HG02884 (cell line): ENCODE data around the gene PLCB1.

ENCODE experiments used
- ATAC-seq: cut with Tn5 transposase; IDR thresholded peaks from one replicate; pipeline ENCODE4 v1.9.1; 2021; ENCODE audit warnings: mild to moderate bottlenecking, moderate library complexity; ENCODE audit not compliant: unreplicated experiment

Gene PLCB1

DNA sequence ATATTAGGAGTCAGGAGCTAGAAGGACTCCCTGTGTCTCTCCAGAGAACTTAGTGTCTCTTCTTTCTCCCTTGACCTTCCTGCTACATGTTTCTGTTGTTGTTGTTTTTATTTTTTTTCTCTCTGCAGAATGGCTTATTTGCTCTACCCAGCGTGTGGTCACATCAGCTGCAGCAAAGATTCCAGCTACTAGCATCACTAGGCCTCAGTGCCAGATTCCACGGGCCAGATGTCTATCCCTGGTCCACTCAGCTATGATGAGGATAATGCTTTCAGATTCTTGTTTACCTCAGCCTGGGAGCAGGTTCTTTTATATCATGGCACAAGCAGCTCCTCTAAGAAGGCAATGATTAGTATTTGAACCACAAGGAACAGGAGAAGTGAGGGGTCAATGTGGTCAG is 110.0 kb downstream of the PLCB1 start:
- ATAC-seq = no peak

DNA sequence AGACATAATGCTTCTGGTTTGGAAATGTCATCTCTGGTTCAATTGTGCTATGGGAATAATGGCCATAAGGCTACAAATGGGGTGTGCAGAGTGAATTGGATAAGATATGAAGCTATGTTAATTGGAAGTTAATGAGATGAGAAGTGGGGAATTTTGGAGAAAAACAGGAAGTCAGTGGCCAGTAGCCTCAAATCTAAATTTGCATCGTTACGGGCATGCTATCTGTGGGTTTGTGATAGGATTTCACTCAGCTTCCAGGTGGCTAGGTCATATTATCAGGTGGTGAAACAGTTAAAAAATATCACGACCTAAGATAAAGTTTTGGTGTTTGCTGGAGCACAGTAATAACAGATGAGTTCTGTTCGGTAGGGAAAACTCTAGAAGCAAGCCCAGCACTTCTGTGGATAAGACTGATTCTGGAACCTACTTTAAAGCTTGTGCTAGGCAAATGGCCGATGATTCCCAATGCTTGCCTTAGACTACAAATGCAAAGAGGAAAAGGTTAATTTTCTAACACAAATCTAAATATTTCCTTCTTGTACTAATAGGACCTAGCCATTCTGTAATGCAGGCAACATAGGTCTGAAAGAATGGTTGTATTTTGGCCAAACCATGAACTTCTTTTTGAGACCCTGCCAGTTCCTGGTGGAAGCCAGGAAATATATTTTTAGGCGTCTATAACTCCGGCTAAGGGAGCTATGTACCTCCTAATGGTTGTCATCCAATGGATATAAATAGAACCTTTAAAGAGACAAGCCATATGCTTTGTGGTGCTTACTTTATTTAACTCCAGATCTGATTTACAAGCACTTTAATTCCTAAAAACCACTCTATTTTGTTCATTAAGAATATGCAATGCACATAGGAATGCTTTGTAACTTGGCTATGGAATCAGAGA is 111.0 kb downstream of the PLCB1 start:
- ATAC-seq = no peak

DNA sequence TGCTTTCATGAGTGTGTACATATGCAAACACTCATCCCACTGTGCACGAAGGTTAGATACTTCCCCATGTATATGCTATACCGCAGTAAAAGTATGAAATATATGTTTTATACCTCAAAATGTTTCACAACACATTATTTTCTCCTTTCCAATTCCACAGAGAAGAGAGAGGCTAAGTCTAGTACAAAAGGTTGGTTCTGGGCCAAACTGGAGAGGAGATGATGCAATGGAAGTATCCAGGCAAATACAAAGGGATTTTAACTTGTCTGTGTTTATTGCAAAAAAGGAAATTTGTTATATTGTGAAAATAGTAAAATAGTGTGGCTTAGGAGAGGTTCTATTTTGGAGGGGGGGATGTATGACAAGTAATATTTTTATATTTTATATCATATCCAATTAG is 112.6 kb downstream of the PLCB1 start:
- ATAC-seq = no peak

DNA sequence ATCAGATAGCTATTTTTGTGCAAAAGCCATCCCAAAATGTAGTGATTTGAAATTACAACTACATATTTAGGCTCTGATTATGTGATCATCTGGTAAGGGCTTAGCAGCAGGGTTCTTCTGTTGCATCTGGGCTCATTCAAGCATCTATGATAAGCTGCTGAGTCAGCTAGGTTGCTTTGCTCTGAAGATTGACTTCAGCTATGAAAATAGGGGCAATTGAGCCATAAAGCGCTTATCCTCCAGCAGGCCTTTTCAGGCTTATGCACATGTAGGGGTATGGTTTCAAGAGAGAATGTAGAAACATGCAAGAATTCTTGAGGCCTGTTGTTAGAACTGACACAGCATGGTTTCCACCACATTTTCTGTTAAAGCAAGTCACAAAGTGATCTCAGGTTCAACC is 114.1 kb downstream of the PLCB1 start:
- no peak for ATAC-seq

DNA sequence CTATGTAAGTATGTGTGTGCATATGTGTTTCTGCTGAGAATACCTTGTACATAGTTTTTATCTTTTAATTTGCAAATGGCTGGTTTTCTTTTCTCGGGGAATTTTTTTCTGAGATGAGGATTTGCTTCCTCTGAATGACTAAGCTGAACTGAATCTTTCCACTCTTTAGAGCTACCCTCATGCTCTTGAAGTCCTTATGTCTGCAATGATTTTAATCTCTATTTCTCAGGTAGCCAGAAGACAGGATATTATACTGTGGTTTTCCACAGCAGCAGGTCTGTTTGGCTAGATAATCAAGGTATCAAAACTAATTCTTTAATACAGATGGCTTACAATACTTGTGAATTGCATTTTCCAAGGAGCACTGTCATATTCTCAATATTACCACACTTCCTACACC is 114.7 kb downstream of the PLCB1 start:
- no peak for ATAC-seq

DNA sequence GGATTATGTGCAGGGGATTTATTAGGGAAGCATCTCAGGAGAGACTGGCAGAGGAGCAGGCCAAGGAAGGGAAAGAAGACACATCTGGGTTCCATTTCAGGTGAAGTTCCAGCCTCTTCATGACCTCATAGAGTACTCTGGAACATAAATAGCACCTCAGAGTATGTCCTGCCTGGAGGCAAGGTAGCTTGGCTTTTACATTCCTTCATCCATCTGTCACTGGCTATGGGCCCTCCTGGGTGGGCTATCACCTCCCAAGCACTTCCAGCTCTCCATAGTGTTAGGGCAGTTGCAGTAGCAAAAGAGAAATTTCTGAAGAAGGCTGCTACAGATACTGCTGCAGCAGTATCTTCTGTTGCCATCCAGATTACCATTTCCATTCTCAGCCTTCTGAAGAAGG is 116.0 kb downstream of the PLCB1 start:
- no peak for ATAC-seq

DNA sequence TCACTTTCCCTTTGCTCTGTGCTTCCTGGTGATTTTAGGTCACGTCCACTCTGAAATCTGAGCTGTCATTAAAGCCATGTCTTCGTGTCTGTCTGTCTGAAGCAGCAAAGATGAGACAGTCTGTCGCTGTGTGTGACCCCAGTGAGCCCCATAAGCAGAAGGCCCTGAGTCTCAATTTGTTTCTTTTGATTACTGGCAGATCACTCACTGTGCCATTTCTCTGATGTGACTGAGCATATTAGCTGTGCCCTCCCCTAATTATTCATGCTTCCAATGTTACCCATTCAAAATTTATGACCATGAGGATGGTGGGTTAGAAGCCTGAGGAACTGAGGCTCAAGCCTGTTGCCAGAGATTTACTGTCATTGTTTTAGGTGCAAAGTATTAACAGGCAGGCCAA is 117.6 kb downstream of the PLCB1 start:
- ATAC-seq = no peak

DNA sequence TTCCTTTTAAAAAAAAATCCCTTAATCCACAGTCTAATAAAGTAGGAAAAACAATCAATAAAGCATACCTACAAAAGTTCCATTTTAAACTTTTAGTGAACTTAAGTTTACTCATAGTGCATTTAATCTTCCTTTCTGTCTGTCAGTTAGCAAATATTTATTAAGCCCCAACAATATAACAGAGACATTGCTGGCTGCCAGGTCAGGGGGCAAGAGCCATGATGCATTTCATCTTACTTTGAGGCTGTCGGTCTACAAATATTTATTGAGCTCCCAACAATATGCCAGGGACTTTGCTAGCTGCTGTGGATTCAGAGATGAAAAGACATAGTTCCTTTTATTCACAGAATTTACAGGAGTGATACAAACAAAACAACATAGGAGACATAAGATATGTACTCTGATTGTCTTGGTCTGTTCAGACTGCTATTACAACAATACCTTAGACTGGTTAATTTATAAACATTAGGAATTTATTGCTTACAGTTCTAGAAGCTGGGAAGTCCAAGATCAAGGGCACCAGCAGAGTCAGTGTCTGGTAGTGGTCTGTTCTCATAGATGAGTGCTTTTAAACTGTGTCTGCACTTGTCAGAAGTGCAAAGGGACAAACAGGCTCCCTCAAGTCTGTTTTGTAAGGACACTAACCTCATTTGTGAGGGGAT is 118.6 kb downstream of the PLCB1 start:
- ATAC-seq = no peak

DNA sequence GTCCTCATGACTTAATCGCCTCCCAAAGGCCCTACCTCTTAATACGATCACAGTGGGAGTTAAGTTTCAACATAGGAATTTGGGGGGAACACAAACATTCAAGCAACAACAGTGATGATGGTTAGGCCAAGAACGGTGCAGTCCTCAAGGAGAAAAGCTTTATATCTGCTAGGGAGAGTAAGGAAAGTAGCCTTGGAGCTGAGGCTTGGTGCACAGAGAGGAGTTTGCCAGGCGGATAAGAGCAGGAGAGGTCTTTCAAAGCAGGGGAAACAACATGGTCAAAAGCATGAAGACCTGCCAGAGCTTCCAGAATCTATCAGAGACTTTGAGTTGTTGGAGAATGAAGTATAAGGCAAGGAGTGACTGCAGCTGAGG is 119.1 kb downstream of the PLCB1 start:
- no peak for ATAC-seq

DNA sequence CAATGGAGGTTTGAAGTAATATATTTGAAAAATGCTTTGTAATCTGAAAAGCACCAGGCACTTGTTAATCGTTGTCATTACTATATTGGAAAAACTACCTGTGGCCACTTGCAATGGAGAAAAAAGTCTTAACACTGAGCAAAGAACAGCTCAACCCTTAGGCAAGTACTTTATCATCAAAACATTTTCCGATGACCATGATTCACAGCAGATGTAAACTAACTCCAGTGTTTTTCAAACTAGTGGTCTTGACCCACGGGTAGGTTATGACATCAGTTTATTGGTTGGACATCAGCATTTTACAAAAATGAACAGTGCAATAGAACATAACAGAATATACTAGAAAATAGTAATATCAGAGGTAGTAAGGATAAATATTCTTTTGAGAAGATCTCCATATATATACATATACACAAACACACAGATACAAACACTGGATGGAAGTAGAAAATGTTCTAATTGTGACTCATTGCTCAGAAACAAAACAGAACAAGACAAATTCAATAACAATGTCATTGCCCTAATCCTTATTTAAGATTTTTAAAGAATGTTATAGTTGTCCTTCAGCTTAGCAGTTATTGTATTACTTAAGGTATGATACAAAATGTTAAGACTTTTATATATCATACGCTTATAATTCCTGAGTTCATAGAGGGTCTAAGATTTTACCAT is 123.0 kb downstream of the PLCB1 start:
- ATAC-seq = no peak

DNA sequence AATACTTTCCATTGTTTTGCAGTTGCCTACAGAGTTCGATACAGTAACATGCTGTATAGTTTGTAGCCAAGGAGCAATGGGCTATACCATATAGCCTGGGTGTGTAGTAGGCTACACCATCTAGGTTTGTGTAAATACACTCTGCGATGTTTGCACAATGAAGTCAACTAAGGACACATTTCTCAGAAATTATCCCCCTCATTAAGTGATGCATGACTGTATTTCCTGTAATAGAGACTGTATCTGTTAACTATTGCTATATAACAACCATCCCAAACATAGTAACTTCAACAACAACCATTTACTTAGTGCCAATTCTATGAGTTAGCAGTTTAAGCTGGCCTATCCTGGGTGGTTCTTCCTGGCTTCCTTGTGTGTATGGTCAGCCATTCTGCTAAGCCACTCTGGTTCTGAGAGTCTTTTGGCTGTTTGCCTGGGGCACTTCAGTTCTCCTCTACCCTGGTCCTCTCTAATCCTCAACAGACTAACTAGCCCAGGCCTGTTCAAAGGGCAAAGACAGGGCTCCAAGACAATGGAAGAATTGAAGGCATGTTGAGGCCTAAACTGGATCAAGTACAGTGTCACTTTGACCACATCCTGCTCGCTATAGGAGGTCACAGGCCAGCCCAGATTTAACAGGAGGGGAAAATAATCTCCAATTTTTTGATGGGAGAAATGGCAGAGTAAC is 124.0 kb downstream of the PLCB1 start:
- no peak for ATAC-seq

DNA sequence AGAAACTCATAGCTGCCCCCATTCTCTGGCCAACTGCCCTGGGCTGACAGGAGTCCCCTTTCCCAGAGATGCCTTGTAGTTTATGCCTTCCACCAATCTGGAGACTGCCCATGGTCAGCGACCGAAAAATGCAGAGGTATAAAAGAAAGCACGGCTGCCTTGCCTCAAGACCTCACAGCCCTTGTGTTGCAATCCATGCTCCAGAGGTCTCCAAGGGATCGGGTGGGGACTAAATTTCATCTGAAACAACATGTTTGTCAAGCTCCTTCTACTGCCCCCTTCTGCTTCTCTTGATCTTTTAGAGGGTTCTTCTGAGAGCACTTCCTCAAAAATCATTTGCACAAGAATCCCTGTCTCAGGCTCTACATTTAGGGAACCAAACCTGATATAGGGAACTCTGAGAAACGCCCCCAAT is 128.8 kb downstream of the PLCB1 start:
- no peak for ATAC-seq

DNA sequence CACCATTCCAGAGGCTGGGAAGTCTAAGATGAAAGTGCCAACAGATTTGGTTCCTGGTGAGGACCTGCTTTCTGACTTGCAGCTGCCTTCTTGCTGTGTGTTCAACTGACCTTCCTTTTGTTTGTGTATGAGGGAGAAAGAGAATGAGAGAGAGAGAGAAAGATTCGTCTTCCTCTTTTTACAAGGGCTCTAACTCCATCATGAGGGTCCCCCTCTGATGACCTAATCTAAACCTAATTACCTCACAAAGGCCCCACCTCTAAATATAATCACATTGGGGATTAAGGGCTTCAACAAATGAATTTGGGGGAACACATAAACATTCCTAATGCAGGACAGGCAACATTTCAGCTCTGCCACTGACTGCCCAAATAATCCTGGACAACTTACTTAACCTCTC is 130.7 kb downstream of the PLCB1 start:
- ATAC-seq = no peak

DNA sequence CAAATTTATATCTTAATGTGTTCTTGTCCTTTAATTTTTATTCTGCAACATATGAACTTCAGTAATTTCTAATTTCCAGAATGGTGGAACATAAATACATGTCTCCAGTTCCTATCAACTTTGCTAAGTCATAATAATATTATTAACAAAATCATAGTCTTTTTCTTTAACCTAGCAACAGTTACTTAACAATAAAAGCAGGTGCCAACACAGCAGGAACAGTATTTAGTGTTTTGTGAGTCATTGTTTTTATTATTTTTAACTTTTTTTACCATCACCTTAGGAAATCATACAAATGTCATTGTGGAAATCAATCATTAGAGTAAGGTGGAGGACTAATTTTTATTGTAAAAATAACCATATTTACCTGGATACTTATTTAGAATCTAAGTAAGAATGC is 133.5 kb downstream of the PLCB1 start:
- ATAC-seq = no peak

DNA sequence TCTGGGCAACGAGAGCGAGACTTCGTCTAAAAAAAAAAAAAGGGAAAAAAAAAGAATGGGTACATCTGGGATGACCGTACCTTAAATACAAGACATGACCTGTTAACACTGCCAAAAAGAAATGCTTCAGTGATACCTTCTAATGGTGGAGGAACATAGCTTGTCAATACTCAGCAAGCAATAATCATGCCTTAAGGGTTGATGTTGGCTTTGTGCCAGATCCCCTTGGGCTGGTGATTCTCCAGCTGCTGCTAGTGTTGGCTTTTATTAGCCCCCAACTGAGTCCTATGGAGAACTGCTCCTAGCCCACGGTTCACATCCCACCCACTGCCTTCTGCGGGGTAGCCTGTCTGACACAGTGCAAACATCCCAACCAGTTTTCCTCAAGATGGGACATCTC is 134.9 kb downstream of the PLCB1 start:
- ATAC-seq = no peak

DNA sequence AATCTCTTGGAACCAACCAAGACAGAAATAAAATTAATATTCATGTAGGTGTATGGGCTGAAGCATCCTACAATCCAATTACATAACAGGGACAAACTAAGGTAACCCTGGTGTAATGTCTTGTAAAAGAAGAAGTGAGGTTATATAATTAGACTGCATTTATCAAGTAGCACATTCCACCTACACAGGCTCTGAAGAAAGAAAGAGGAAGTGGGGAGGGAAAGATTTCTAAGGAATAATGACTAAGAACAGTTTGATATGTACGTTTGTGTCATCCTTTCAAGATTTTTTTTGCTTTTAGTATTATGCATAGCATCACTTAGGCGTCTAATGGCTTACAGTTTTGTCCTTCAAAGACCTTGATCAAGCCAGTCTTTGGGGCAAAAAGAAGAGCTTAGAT is 139.7 kb downstream of the PLCB1 start:
- ATAC-seq = no peak

DNA sequence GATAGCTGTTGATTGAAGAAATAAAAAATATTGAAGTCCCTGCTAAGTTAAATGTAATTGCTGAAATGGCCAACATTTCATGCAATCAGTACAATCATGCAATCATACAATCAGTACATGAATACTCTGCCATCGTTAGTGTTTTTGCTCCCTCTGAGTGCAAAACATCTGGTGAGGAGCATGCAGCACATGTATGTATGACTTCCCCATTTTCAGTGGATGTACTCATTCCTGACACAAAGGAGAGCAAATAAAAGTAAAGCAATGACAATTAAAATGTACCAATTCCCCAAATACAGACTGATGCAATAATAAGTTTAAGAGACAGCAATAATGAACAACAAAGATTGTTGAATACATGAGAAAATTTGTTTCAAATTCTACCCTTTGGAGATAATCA is 140.7 kb downstream of the PLCB1 start:
- no peak for ATAC-seq

DNA sequence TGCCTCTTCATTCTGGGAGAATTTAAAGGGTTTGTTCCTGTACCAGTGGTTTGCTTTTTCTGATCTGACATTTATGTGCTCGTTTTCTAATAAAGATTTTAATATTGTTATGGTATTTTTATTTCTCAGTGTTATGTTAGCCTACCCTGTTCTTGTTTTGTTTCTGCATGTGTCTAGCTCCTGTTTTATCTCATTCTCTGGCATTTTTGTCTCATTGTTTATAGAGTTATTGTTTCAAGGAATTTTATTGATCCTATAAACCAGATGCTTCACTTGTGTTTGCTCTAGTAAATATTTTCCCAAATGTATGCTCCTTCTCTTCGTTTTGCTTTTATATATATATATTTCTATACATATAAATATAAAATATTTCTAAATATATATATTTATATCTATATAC is 152.8 kb downstream of the PLCB1 start:
- ATAC-seq = no peak

DNA sequence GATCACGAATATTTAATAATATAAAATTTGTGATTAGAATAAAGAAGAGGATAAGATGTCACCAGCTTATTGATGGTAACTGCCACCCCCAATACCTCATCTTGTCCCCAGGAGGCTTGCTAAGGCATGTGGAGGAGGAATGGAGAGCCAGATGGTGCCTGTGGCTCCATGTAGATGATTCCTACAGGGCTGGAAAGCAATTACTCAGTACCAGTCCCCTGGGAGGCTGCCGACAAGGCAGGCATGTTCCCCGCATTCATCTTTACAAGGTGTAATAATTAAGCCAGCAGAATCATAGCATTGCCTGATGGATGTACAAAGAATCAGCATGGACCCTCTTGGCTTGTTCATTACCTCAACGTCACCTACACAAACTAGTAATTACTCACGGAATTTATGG is 155.3 kb downstream of the PLCB1 start:
- no peak for ATAC-seq

DNA sequence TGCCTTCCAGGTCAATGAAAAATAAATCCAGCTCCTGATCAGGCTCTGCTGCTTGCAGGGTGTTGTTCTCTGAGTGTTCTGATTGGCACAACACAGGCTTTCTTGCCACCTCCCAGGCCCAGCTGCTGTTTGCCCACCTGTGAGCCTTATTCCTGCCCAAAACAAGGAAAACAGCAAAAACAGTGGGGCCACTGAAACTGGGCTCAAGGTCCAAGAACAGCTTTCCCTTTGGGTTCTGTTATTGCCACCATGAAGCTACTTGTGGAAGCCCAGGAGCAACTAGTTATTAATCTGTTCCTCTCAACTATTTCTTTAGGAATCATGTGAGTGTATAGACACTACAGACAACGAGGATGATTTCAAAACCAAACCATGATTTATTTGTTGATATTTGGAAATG is 159.1 kb downstream of the PLCB1 start:
- ATAC-seq = no peak

DNA sequence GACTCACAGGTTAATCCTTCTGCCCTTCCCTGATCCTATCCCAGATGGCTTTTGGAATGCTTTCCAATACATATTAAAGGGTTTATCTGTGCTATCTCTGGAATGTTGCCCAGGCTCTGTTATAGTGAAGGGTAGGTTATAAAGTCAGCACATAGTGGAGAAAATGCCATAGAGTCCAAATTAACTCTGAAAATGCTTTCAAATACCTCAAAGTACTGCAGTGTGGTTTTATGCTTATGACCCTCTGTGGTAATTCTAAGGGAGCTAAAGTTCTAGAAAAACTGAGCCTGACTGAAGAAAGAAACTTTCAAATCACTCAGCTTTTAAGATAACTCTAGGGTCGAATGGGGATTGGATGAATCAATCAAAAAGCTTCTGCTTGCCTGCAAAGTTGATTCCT is 159.8 kb downstream of the PLCB1 start:
- ATAC-seq = no peak
